ENCODE results near the gene TKTL1.

The TKTL1 gene

GRCh38 chrX:154379569-154379951 is 84.0 kb downstream of the TKTL1 start:
- DNase-seq, result no peak

All from T-helper 1 cell (primary cell).